Pulmonary artery endothelial cell (primary cell): Measurements from ENCODE around the gene CIDEC. TPM values are rescaled to one million over a fixed set of nuclear protein-coding genes. Genes with fewer than 3 reads are reported as not detected.

Experiments used
- total RNA-seq: library from RNA; depleted of rRNA; stranded (reverse); fragments of >200 nt; gene quantifications from 2 replicates; pipeline ENCODE4 v1.2.3, GENCODE V29; 2014

Gene CIDEC
- total RNA-seq, 1 donor from 2014 or later, result not detected

Other genes with a start within 250 kb of the CIDEC start
- gene MTMR14, start 230.7 kb downstream of the CIDEC start, total RNA-seq, result 45.9 and 56.3 TPM in 2 replicates
- gene CPNE9, start 176.4 kb downstream of the CIDEC start, total RNA-seq, result not detected in 2 replicates
- 20.7 and 22.6 TPM in 2 replicates for gene BRPF1, start 148.5 kb downstream of the CIDEC start, total RNA-seq
- gene OGG1, start 130.3 kb downstream of the CIDEC start, total RNA-seq, result 18.6 and 19.7 TPM in 2 replicates
- gene CAMK1, start 110.3 kb downstream of the CIDEC start, total RNA-seq, result 46.7 and 50.6 TPM in 2 replicates
- gene TADA3, start 87.8 kb downstream of the CIDEC start, total RNA-seq, result 30.2 and 37.3 TPM in 2 replicates
- gene ARPC4, start 87.2 kb downstream of the CIDEC start, total RNA-seq, result 287 and 389 TPM in 2 replicates
- gene TTLL3, start 70.0 kb downstream of the CIDEC start, total RNA-seq, result 7.1 and 7.4 TPM in 2 replicates
- gene RPUSD3, start 36.2 kb downstream of the CIDEC start, total RNA-seq, result 27.8 and 35.6 TPM in 2 replicates
- 29.0 and 35.3 TPM in 2 replicates for gene JAGN1, start 10.4 kb upstream of the CIDEC start, total RNA-seq
- 0.07 and 0.14 TPM in 2 replicates for gene IL17RE, start 22.6 kb upstream of the CIDEC start, total RNA-seq
- gene IL17RC, start 36.8 kb upstream of the CIDEC start, total RNA-seq, result 18.3 and 18.7 TPM in 2 replicates
- gene CRELD1, start 53.6 kb upstream of the CIDEC start, total RNA-seq, result 29.1 and 41.7 TPM in 2 replicates
- 0.88 and 1.1 TPM in 2 replicates for gene PRRT3, start 72.2 kb upstream of the CIDEC start, total RNA-seq
- 44.2 and 100 TPM in 2 replicates for gene EMC3, start 106.6 kb upstream of the CIDEC start, total RNA-seq
- 22.0 and 34.0 TPM in 2 replicates for gene FANCD2, start 146.2 kb upstream of the CIDEC start, total RNA-seq
- not detected in 2 replicates for gene FANCD2OS, start 228.0 kb upstream of the CIDEC start, total RNA-seq
- 113 and 170 TPM in 2 replicates for gene BRK1, start 235.4 kb upstream of the CIDEC start, total RNA-seq